ENCODE data around the gene IFT20. TPM values are rescaled to one million over a fixed set of nuclear protein-coding genes. Genes with fewer than 3 reads are reported as not detected.

Gene IFT20
- total and polyA plus RNA-seq, 2 donors from 2014 or later: 37.5 to 52.6 TPM

DNA sequence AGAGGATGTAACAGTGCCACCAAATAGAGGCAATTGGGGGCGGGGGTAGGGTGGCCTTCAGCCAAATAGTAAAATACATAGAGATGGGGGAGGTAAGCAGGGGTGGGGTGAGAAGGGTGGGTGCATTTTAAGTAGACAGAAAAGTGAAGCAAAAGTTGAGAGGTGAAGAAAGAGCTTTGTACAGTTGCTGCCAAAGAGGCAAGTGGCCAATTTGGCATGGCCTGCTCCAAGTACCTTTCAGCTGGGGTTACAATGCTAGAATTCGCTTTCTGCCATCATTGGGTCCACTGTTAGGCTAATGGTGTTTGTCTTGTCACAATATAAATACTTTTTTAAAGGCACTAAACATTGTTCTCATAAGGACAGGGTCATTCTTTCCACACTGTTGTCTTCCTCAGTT, 21.4 kb downstream of the IFT20 start:
- no peaks in the 10 kb centered on the region for H3K9me3 ChIP-seq (ENCODE audit: control insufficient read depth in 2 of 3, insufficient read depth in 1 of 3, low read length in 3 of 3)
- H3K4me1 ChIP-seq (ENCODE audit: control insufficient read depth in 2 of 3, insufficient read depth in 2 of 3, low read depth in 1 of 3, low read length in 3 of 3): peaks cover 0 to 7% (median 0%) of the 10 kb centered on the region in 3 donors
- no peak overlapping the region for H3K9ac ChIP-seq (ENCODE audit: low read length in 3 of 3)
- intact Hi-C loops (cut with DNase I): no loop called here
- no peak overlapping the region for H3K4me3 ChIP-seq (ENCODE audit: low read length in 3 of 3)
- FAIRE-seq (no peak), DNase-seq (no peak)
- TF ChIP-seq, protein P1, sequence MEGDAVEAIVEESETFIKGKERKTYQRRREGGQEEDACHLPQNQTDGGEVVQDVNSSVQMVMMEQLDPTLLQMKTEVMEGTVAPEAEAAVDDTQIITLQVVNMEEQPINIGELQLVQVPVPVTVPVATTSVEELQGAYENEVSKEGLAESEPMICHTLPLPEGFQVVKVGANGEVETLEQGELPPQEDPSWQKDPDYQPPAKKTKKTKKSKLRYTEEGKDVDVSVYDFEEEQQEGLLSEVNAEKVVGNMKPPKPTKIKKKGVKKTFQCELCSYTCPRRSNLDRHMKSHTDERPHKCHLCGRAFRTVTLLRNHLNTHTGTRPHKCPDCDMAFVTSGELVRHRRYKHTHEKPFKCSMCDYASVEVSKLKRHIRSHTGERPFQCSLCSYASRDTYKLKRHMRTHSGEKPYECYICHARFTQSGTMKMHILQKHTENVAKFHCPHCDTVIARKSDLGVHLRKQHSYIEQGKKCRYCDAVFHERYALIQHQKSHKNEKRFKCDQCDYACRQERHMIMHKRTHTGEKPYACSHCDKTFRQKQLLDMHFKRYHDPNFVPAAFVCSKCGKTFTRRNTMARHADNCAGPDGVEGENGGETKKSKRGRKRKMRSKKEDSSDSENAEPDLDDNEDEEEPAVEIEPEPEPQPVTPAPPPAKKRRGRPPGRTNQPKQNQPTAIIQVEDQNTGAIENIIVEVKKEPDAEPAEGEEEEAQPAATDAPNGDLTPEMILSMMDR (IDR thresholded peaks at IDR 0.05; ENCODE audit: borderline replicate concordance, extremely low read depth, insufficient read depth): no peak
- no peaks in the 10 kb centered on the region for H3K27me3 ChIP-seq (ENCODE audit: control insufficient read depth, insufficient read depth, low read length)
- H3K36me3 ChIP-seq (ENCODE audit: control insufficient read depth in 2 of 3, insufficient read depth in 3 of 3, low read length in 3 of 3): no peaks in the 10 kb centered on the region
- H3K27ac ChIP-seq (ENCODE audit: low read depth in 2 of 2, low read length in 2 of 2): no peak overlapping the region

DNA sequence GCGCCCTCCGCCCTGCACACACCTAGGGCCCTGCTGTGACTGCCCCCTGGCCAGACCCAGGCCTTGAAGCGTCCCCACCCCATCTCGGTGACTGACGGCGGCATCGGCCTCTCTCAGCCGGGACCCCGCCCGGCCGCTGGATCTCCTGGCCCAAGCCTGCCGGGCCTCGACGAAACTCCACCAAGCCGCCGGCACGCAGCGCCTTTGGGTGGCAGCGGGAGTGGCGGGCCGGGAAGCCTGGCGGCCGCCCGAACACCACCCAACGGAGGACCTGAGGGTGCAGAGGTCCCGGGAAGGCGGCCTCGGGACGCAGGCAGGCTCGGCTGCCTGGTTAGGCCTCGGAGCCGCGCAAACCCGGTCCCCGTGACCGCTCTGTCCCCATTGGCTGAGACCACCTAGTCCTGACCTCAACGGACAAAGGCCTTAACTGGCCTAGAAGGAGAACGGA, 28.3 kb downstream of the IFT20 start:
- Histone ChIP-seq H3K9ac (ENCODE audit: low read length in 3 of 3) (no peak overlapping the region), H3K4me3 (ENCODE audit: low read length in 3 of 3) (no peak overlapping the region), H3K9me3 (ENCODE audit: control insufficient read depth in 2 of 3, insufficient read depth in 1 of 3, low read length in 3 of 3) (no peaks in the 10 kb centered on the region), H3K27ac (ENCODE audit: low read depth in 2 of 2, low read length in 2 of 2) (no peak overlapping the region), H3K36me3 (ENCODE audit: control insufficient read depth in 2 of 3, insufficient read depth in 3 of 3, low read length in 3 of 3) (no peaks in the 10 kb centered on the region), H3K4me1 (ENCODE audit: control insufficient read depth in 2 of 3, insufficient read depth in 2 of 3, low read depth in 1 of 3, low read length in 3 of 3) (no peaks in the 10 kb centered on the region), H3K27me3 (ENCODE audit: control insufficient read depth, insufficient read depth, low read length) (peaks cover 9% of the 10 kb centered on the region)
- DNase-seq (peak in 2 of 5 donors; percentile 14 to 19), FAIRE-seq (no peak)
- TF ChIP-seq, protein P1 (IDR thresholded peaks at IDR 0.05; ENCODE audit: borderline replicate concordance, extremely low read depth, insufficient read depth): no peak
- intact Hi-C loops (cut with DNase I): no loop called here

- Histone ChIP-seq H3K9me3 (ENCODE audit: control insufficient read depth in 2 of 3, insufficient read depth in 1 of 3, low read length in 3 of 3) (no peaks in the 10 kb centered on the region), H3K4me3 (ENCODE audit: low read length in 3 of 3) (no peak overlapping the region), H3K27me3 (ENCODE audit: control insufficient read depth, insufficient read depth, low read length) (no peaks in the 10 kb centered on the region), H3K4me1 (ENCODE audit: control insufficient read depth in 2 of 3, insufficient read depth in 2 of 3, low read depth in 1 of 3, low read length in 3 of 3) (no peaks in the 10 kb centered on the region), H3K27ac (ENCODE audit: low read depth in 2 of 2, low read length in 2 of 2) (no peak overlapping the region), H3K9ac (ENCODE audit: low read length in 3 of 3) (no peak overlapping the region), H3K36me3 (ENCODE audit: control insufficient read depth in 2 of 3, insufficient read depth in 3 of 3, low read length in 3 of 3) (no peaks in the 10 kb centered on the region)
- TF ChIP-seq, protein P1 (IDR thresholded peaks at IDR 0.05; ENCODE audit: borderline replicate concordance, extremely low read depth, insufficient read depth): no peak
- FAIRE-seq (no peak), DNase-seq (no peak)
- intact Hi-C loops (cut with DNase I): no loop called here
Observed at GRCh38 chr17:28298449-28298848, 36.8 kb downstream of the IFT20 start.

Data from kidney (tissue), 14 donors.